Middle frontal gyrus (tissue), 1 donor: ENCODE results near the gene SLC38A11.
"Not testable (repeated sequence)": the region's sequence is repeated elsewhere in the genome, so short reads cannot be mapped to it uniquely, and the experiment has no call there.

Source experiments
- DNase-seq: peaks from one replicate; pipeline ENCODE4 v3.0.0-alpha.2; 2015; ENCODE audit warnings: low spot score; ENCODE audit errors: extremely low spot score

The SLC38A11 gene

GRCh38 chr2:164879901-164880535 lies 75.3 kb downstream of the SLC38A11 start:
- no peak for DNase-seq

- no peak for DNase-seq
Measured at GRCh38 chr2:164877927-164878326, 77.4 kb downstream of the SLC38A11 start.

GRCh38 chr2:164877169-164877568 lies 78.2 kb downstream of the SLC38A11 start:
- no peak for DNase-seq

GRCh38 chr2:164875334-164876205 lies 79.8 kb downstream of the SLC38A11 start:
- DNase-seq, result no peak

- no peak for DNase-seq
Measured at GRCh38 chr2:164873210-164873908, 82.0 kb downstream of the SLC38A11 start.

- no peak for DNase-seq
Measured at GRCh38 chr2:164871404-164871803, 83.9 kb downstream of the SLC38A11 start.

- no peak for DNase-seq
Measured at GRCh38 chr2:164869420-164869772, 85.9 kb downstream of the SLC38A11 start.

- no peak for DNase-seq
Measured at GRCh38 chr2:164868563-164869419, 86.5 kb downstream of the SLC38A11 start.

GRCh38 chr2:164867779-164868397 lies 87.4 kb downstream of the SLC38A11 start:
- no peak for DNase-seq

- not testable (repeated sequence) for DNase-seq
Measured at GRCh38 chr2:164866381-164866780, 88.9 kb downstream of the SLC38A11 start.

- DNase-seq, result no peak
Measured at GRCh38 chr2:164860694-164861042, 94.7 kb downstream of the SLC38A11 start.

- not testable (repeated sequence) for DNase-seq
Measured at GRCh38 chr2:164859906-164860693, 95.2 kb downstream of the SLC38A11 start.

GRCh38 chr2:164859251-164859818 lies 96.0 kb downstream of the SLC38A11 start:
- no peak for DNase-seq

- DNase-seq, result no peak
Measured at GRCh38 chr2:164852086-164852485, 103.2 kb downstream of the SLC38A11 start.

- DNase-seq, result no peak
Measured at GRCh38 chr2:164850235-164850634, 105.1 kb downstream of the SLC38A11 start.

GRCh38 chr2:164849506-164849905 lies 105.8 kb downstream of the SLC38A11 start:
- no peak for DNase-seq

GRCh38 chr2:164847981-164848741 lies 107.2 kb downstream of the SLC38A11 start:
- DNase-seq, result no peak

- no peak for DNase-seq
Measured at GRCh38 chr2:164847291-164847690, 108.0 kb downstream of the SLC38A11 start.

GRCh38 chr2:164846276-164846675 lies 109.0 kb downstream of the SLC38A11 start:
- DNase-seq, result no peak
